ENCODE data around the gene CHID1. TPM values are rescaled to one million over a fixed set of nuclear protein-coding genes. Genes with fewer than 3 reads are reported as not detected.

The CHID1 gene
- total and polyA plus RNA-seq, 2 of the 4 experiments (the other 2 are of a cell fraction) = 34.2 to 121 TPM

- H3K9me1 ChIP-seq (ENCODE audit: insufficient read depth, low read length) = peaks cover 10% of the 10 kb centered on the region
- intact Hi-C loops (cut with micrococcal nuclease) = no loop called here
- POLR2A ChIA-PET (ENCODE audit: unreplicated experiment) = no interaction called here
- H4K91ac ChIP-seq (ENCODE audit: insufficient read depth, low read depth, low read length) = no peak overlapping the region
- H2BK20ac ChIP-seq (ENCODE audit: low read depth, low read length) = no peak overlapping the region
- no peak overlapping the region for H3K18ac ChIP-seq (ENCODE audit: low read depth, low read length)
- H3K4ac ChIP-seq (ENCODE audit: low read depth, low read length) = no peak overlapping the region
- CTCF ChIA-PET = no interaction called here
- DNase-seq (no peak), ATAC-seq (ENCODE audit: low read depth) (no peak)
- dilution Hi-C loops (cut with HindIII; ENCODE audit: low sequenced_read_pairs, unreplicated experiment) = no loop called here
- peaks cover 13 to 63% of the 10 kb centered on the region in 2 experiments for H3K79me1 ChIP-seq (ENCODE audit: low read depth in 1 of 2, low read length in 2 of 2)
- H3K27me3 ChIP-seq (ENCODE audit: control insufficient read depth, insufficient read depth, low read length) = no peaks in the 10 kb centered on the region
- no peak for TF ChIP-seq RFX5 (IDR thresholded peaks at IDR 0.05; ENCODE audit: low read depth, low read length)
- no peak for TF ChIP-seq POLR2A (IDR thresholded peaks at IDR 0.05; ENCODE audit: low read depth, low read length)
- TF ChIP-seq RAD21 (IDR thresholded peaks at IDR 0.05; ENCODE audit: low read length) = no peak
- peaks cover 7% of the 10 kb centered on the region for H3K36me3 ChIP-seq (ENCODE audit: control insufficient read depth, insufficient read depth, low read length)
- no peak overlapping the region for H2AK5ac ChIP-seq (ENCODE audit: low read depth, low read length)
- in situ Hi-C loops (cut with MboI; ENCODE audit: low sequenced_read_pairs) = no loop called here
- H3K9me3 ChIP-seq (ENCODE audit: control insufficient read depth, insufficient read depth, low read length) = no peaks in the 10 kb centered on the region
- H4K8ac ChIP-seq (ENCODE audit: low read depth in 2 of 2, low read length in 2 of 2) = no peak overlapping the region
- H3K14ac ChIP-seq (replicated peaks; ENCODE audit: low read depth, low read length) = no peak overlapping the region
- H4K20me1 ChIP-seq (ENCODE audit: insufficient read depth, low read length) = peaks cover 42% of the 10 kb centered on the region
- no TSS peak for BruUV-seq (replicated peaks)
- H2AFZ ChIP-seq (replicated peaks; ENCODE audit: low read length, poor library complexity) = no peak overlapping the region
- no peak overlapping the region for H2BK120ac ChIP-seq (ENCODE audit: low read depth, low read length)
- no peak overlapping the region for H3K23ac ChIP-seq (ENCODE audit: low read depth, low read length)
- H3K4me1 ChIP-seq (ENCODE audit: control insufficient read depth, insufficient read depth, low read length) = peaks cover 13% of the 10 kb centered on the region
- no peak overlapping the region for H3K56ac ChIP-seq (ENCODE audit: extremely low read depth, insufficient read depth, low read length)
- no peak overlapping the region for H3K27ac ChIP-seq (ENCODE audit: insufficient read depth, low read length)
- no peak overlapping the region for H3K9ac ChIP-seq (ENCODE audit: low read depth, low read length)
- no peak overlapping the region for H2AK9ac ChIP-seq (replicated peaks; ENCODE audit: low read depth, low read length, poor library complexity)
- H3K4me3 ChIP-seq (ENCODE audit: insufficient read depth, low read depth, low read length) = no peak overlapping the region
- H2BK15ac ChIP-seq (ENCODE audit: low read depth, low read length) = no peak overlapping the region
- H2BK5ac ChIP-seq (ENCODE audit: low read depth, low read length, poor library complexity, severe bottlenecking) = no peak overlapping the region
- no CpG with 5 or more reads among the region's 4 CpGs for WGBS, 2 experiments (ENCODE audit: extremely low coverage in 2 of 2, insufficient read length in 1 of 2)
- H4K5ac ChIP-seq (ENCODE audit: low read depth, low read length) = no peak overlapping the region
- H3K4me2 ChIP-seq (ENCODE audit: low read depth, low read length) = no peak overlapping the region
These were observed 37.1 kb upstream of the CHID1 start for GRCh38 chr11:947744-948143.
